NCI-H2171 (cell line): ENCODE data around the gene INPP4B.

Source experiments
- DNase-seq: peaks from one replicate; lab custom pipeline; 2025; lab: John Stamatoyannopoulos, UW

INPP4B gene

DNA sequence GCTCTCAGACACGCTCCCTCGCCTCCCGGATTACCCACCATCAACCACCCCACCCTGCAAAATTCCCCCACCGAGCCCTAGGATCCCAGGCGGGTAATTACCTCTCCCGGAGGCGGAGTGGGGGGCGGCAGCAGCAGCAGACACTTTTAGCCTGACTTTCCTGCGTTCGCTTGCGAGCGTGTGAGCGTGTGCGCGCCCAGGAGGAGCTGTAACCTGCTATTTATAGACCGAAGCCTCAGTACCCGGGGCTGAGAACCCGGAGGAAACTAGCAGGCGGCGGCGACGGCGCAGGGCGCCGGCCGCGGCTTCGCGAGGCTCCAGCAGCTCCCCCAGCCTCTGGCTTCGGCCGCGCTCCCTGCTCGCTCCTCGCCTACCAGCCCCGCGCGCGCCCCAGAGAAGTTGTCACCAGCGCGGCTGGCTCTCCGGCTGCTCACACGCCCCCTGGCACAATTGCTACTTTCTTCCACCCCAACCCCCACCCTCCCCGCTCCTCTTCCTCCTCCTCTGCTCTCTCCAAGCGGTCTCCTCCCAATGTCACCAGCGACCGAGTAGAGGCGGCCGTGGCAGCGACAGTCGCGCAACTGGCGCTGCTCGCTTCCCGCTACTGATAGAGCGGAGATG is at the start of gene INPP4B:
TSS of gene INPP4B (minus strand) at position 194 of the 621 bp plus-strand sequence.
- DNase-seq, result no peak

DNA sequence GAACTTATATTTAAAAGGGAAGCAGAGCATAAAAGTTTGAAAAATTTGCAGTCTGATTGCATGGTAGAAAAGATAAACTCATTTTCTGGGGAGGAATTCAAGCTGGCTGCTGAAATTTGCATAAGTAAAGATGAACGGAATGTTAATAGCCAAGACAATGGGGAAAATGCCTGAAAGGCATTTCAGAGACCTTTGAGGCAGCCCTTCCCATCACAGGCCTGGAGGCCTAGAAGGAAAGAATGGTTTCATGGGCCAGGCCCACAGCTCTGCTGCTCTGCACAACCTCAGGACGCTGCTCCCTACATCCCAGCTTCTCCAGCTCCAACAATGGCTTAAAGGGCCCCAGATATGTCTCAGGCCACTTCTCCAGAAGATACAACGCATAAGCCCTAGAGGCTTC is 46.9 kb upstream of the INPP4B start:
- DNase-seq, result no peak

DNA sequence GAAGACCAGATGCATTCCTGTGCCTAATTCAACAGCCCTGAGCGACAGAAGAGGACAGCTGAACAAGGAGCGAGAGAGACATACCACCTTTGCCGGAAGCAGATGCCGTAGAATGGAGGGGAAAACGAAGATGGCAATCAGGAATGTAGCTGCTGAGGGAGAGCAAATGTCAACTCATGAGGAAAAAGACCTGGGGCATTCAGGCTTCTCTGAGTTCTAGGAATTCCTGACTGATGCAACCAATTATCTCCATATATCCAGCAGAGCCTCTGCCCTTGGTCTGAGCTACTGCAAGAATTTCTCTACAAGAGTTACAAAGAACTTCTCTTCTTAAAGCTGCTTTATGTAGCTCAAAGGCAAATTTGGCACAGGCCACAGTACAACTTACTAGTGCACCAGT is 40.5 kb upstream of the INPP4B start:
- no peak for DNase-seq

- DNase-seq, result no peak
These were observed 37.1 kb upstream of the INPP4B start for GRCh38 chr4:142883040-142883832.

DNA sequence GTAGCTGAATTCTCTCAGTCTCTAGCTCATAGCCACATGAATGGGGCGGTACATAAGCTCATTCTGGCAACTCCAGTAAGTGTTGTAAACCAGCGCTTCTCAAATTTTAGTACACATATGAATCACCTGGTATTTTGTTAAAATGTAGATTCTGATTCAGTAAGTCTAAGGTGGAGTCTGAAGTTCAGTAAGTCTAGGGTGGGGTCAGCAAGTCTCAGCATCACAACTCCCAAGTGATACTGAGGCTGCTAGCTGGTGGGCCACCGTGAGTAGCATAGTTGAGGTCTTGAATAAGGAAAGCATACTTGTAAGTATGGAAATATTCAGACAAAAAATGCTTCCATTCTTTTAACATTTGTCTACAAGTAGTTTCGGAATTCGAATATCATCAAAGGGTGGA is 36.1 kb upstream of the INPP4B start:
- no peak for DNase-seq

GRCh38 chr4:142881331-142881730 is 35.2 kb upstream of the INPP4B start:
- DNase-seq, result no peak

- DNase-seq, result no peak
These were observed 29.0 kb upstream of the INPP4B start for GRCh38 chr4:142875117-142875516.

DNA sequence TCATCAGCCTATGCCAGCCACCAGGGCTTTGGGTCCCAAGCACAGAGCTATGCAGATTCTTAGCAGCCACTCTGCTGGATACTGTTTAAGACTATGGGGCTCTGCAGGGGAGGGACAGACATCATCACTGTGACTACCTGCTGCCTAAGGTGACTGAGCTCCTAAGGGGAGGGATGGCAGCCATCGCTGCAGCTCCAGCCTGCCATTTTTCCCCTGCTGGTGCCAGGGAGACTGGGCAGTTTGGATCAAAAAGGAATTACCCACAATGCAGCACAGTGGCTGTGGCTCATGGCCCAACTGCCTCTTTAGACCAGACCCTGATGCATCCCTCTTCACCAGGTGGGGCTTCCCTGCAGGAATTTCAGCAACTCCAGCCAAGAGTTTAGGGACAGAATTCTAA is 28.6 kb upstream of the INPP4B start:
- DNase-seq, result no peak

GRCh38 chr4:142866685-142867084 is 20.6 kb upstream of the INPP4B start:
- no peak for DNase-seq

GRCh38 chr4:142861351-142861750 is 15.2 kb upstream of the INPP4B start:
- DNase-seq, result no peak

- no peak for DNase-seq
These were observed 12.9 kb upstream of the INPP4B start for GRCh38 chr4:142858965-142859364.

GRCh38 chr4:142858446-142858845 is 12.3 kb upstream of the INPP4B start:
- DNase-seq, result no peak

DNA sequence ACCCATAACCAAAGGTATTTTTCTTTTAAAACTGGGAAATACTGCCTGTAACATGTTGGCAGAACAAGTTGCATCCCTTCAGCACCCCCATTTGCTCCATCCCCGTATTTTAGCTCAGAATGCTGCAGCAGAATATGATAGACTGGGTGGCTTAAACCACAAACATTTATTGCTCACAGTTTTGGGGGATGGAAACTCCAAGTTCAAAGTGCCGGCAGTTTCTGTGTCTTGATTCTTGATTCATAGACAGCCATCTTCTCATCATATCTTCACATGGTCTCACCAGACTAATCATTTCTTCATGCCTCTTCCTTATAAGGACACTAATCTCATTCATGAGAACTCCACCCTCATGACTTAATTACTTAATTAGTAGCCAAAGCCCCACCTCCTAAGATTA is 10.5 kb upstream of the INPP4B start:
- DNase-seq, result no peak

- no peak for DNase-seq
These were observed 4.4 kb upstream of the INPP4B start for GRCh38 chr4:142850478-142850877.

DNA sequence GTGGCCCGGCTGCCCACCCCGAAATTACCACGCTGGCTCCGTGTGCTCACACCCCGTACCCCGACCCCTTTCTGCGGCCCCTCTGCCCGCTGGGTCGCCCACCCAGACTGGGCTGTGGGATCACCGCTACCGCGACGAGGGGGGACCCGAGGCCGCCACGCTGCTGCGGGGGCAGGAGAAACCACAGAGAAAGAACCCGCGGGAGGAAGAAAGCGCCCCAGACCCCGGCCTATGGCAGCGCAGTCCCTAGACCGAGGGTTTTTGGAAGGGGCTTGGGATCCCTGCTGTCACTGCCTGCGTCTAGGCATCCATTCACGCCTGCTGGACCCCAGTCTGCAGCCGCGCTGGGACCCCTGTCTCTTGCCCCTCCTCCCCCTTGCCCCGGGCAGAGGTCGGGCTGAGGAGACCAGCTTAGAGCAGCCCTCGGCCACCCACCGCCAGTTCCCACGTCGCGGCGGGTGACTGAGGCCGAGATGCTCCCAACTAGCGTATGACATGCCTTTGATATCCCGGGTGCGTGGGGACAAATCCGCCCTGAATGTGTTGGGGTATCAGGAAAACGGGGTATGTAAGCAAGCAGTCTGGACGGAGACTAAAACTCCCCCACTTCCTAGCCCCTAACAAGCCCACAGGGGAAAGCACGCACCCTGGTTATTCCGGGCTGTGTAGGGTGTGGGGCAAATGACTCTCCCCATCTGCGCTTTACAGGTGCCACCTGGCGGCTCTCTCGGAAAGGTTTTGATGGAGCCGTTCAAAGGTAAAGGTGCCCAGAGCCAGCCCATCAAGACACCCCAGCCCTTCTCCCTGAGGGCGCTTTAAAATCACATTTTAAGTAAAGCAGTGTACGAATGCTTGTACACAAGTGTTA is 862 bp upstream of the INPP4B start:
- no peak for DNase-seq

GRCh38 chr4:142845293-142846107 is 601 bp downstream of the INPP4B start:
- DNase-seq, result no peak

DNA sequence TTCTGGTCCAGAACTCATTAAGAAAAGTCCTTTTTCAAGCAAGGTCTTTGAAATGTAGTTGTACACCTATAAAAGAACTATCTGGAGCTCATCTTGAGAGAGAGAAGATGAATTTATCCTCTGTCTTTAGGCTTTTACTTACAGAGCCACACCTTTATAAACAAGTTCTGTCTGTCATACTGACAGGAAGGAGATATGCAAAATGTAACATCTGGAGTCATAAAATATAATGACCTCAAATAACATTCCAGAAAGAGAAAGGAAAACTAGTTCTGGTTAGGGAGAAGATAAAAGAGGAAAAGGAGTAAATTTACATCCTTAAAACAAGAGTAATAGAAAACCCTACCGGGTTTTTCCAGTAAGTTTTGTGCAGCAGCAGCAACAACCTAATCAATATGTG is 1.3 kb downstream of the INPP4B start:
- no peak for DNase-seq

GRCh38 chr4:142840516-142841123 is 5.5 kb downstream of the INPP4B start:
- no peak for DNase-seq

DNA sequence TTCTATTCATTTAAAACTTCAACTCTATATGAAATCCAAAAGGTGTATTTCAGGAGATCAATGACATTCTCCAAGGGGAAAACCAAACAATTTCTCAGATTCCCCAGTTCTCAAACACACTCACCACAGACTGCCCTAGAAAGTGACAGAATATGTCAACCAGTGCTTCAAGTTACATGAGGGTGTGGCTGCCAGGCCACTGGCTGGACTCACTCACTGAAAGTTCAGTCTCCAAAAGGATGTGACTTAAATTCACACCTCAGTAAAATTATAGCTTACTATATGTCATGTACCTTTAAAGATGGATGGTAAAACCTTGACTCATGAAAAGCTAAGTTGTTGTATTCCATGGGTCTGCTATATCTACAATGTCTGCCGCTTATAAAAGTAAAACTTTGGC is 7.3 kb downstream of the INPP4B start:
- no peak for DNase-seq

- no peak for DNase-seq
These were observed 14.1 kb downstream of the INPP4B start for GRCh38 chr4:142832022-142832421.

DNA sequence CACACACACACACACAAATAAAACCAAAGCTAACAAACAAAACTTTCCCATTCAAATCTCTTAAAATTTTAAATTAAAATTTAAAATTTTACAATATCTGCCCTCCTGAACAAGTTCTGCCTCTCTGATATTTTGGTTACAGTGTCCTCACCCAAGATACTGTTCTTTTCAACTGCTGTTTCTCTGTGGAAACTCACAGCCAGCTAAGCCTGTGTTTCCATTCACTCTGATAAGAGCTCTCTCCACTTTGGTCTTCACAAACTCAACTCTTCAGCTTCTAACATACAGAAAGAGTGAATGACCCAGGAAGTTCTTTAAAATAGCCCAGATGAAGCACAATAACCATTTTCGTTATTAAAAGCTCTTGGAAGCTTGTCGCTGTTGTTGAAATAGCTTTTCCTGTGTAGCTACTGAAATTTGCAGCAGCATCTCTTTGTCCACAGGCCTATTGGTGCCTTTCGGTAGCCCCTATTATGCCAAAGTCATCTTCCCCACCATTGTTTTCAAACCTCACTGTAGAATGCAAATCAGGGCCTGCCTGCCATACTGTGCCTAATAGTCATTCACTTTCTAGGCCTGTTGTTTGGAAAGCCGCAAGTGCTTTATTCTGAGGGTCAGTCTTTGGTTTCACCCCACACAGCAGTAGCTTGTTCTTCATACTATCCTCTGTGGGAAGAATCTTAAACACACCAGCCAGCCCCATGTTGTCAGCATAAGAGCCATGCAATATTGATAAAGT is 19.4 kb downstream of the INPP4B start:
- DNase-seq, result no peak
